Endodermal cell (in vitro differentiated cells): ENCODE results near the gene LTB4R2. TPM values are rescaled to one million over a fixed set of nuclear protein-coding genes. Genes with fewer than 3 reads are reported as not detected.

Source experiments
- DNase-seq: peaks from one replicate; pipeline ENCODE4 v3.0.0-alpha.2; 2017
- H3K27ac ChIP-seq: 2 replicates; pipeline ENCODE4 v1.5.1; 2013; ENCODE audit warnings: mild to moderate bottlenecking, low read depth, low read length, moderate library complexity
- H3K27me3 ChIP-seq: 2 replicates; pipeline ENCODE4 v1.6.1; 2013; ENCODE audit warnings: mild to moderate bottlenecking, low read length, moderate library complexity; ENCODE audit not compliant: insufficient read depth, control insufficient read depth, poor library complexity, severe bottlenecking
- H3K36me3 ChIP-seq: 2 replicates; pipeline ENCODE4 v1.7.0; 2013; ENCODE audit warnings: mild to moderate bottlenecking, low read length, moderate library complexity; ENCODE audit not compliant: control insufficient read depth, insufficient read depth
- H3K4me1 ChIP-seq: one replicate; pipeline ENCODE4 v1.7.0; 2013; ENCODE audit warnings: low read length; ENCODE audit not compliant: control insufficient read depth, insufficient read depth
- H3K4me3 ChIP-seq: 2 replicates; pipeline ENCODE4 v1.5.1; 2013; ENCODE audit warnings: mild to moderate bottlenecking, low read length, moderate library complexity
- H3K9ac ChIP-seq: 2 replicates; pipeline ENCODE4 v1.6.1; 2013; ENCODE audit warnings: mild to moderate bottlenecking, low read length, moderate library complexity; ENCODE audit not compliant: poor library complexity, severe bottlenecking; ENCODE audit errors: extremely low read depth
- H3K9me3 ChIP-seq: 2 replicates; pipeline ENCODE4 v1.6.1; 2013; ENCODE audit warnings: mild to moderate bottlenecking, low read length, moderate library complexity; ENCODE audit not compliant: control insufficient read depth
- H3K27ac Mint-ChIP-seq: 2 replicates; pipeline ENCODE4 v1.8.0; 2020; ENCODE audit warnings: mixed read lengths
- H3K27me3 Mint-ChIP-seq: 2 replicates; pipeline ENCODE4 v1.8.0; 2021; ENCODE audit warnings: mild to moderate bottlenecking, mixed read lengths; ENCODE audit not compliant: insufficient read depth
- H3K36me3 Mint-ChIP-seq: 2 replicates; pipeline ENCODE4 v1.8.0; 2020; ENCODE audit warnings: low read depth, mixed read lengths
- H3K4me1 Mint-ChIP-seq: 2 replicates; pipeline ENCODE4 v1.8.0; 2020; ENCODE audit warnings: mixed read lengths
- H3K4me3 Mint-ChIP-seq: 2 replicates; pipeline ENCODE4 v1.8.0; 2020; ENCODE audit warnings: mild to moderate bottlenecking, moderate library complexity, mixed read lengths
- H3K9me3 Mint-ChIP-seq: 2 replicates; pipeline ENCODE4 v1.8.0; 2020; ENCODE audit warnings: mild to moderate bottlenecking, mixed read lengths
- WGBS, 2 experiments: methylation state at CpG; one replicate each; pipeline versions ENCODE4 v1.1.5 to v1.1.7; 2013; ENCODE audit warnings: missing lambda C conversion rate in 2 of 2, mixed read lengths in 1 of 2; ENCODE audit not compliant: insufficient coverage in 1 of 2, insufficient read length in 1 of 2; 5-methylcytosine and 5-hydroxymethylcytosine counted together
- total RNA-seq, 2 donors: library from RNA; stranded (reverse); fragmentation: NEBNext Ultra II Directional in 1 of 2; extraction: Animal tissue kit (Norgen Biotek cat#: 25700) in 1 of 2; gene quantifications; 2 replicates in 1 of 2; 3 replicates in 1 of 2; pipeline ENCODE4 v1.2.1, GENCODE V29; 2021
- TF ChIP-seq, protein P1 (sequence below): fragments of 200-600 bp; sonication (generic); conservative IDR thresholded peaks from 2 replicates; pipeline ENCODE4 v1.5.0; 2021; ENCODE audit warnings: antibody characterized with exemption, mild to moderate bottlenecking

LTB4R2 gene
- total RNA-seq, 2 donors from 2014 or later = 7.4 to 9.5 TPM

DNA sequence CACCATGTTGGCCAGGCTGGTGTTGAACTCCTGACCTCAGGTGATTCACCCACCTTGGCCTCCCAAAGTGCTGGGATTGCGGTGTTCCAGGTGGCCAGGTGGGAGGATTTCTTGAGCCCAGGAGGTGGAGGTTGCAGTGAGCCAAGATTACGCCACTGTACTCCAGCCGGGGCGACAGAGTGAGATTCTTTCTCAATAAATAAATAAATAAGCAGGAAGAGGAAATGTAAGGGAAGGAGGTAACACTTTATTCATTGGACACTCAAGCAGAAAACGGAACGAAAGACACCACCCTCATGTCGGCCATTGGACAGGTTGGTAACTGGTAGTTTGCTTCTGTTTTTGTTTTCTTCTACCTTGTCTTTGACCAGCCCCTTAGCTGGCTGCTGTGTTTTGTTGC, 45.1 kb downstream of the LTB4R2 start:
- Mint-ChIP-seq H3K27ac (no peak overlapping the region), H3K27me3 (peaks cover 74% of the 10 kb centered on the region), H3K4me3 (no peak overlapping the region), H3K36me3 (no peaks in the 10 kb centered on the region), H3K9me3 (no peaks in the 10 kb centered on the region), H3K4me1 (no peaks in the 10 kb centered on the region)
- Histone ChIP-seq H3K9ac (no peak overlapping the region), H3K4me1 (no peaks in the 10 kb centered on the region), H3K4me3 (no peak overlapping the region), H3K27me3 (peaks cover 55% of the 10 kb centered on the region), H3K36me3 (no peaks in the 10 kb centered on the region), H3K27ac (no peak overlapping the region), H3K9me3 (peaks cover 6% of the 10 kb centered on the region)
- WGBS, 2 experiments = 94 to 96% methylated on average over 3 to 5 of the region's 7 CpGs
- TF ChIP-seq, protein P1, sequence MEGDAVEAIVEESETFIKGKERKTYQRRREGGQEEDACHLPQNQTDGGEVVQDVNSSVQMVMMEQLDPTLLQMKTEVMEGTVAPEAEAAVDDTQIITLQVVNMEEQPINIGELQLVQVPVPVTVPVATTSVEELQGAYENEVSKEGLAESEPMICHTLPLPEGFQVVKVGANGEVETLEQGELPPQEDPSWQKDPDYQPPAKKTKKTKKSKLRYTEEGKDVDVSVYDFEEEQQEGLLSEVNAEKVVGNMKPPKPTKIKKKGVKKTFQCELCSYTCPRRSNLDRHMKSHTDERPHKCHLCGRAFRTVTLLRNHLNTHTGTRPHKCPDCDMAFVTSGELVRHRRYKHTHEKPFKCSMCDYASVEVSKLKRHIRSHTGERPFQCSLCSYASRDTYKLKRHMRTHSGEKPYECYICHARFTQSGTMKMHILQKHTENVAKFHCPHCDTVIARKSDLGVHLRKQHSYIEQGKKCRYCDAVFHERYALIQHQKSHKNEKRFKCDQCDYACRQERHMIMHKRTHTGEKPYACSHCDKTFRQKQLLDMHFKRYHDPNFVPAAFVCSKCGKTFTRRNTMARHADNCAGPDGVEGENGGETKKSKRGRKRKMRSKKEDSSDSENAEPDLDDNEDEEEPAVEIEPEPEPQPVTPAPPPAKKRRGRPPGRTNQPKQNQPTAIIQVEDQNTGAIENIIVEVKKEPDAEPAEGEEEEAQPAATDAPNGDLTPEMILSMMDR = no peak
- no peak for DNase-seq

DNA sequence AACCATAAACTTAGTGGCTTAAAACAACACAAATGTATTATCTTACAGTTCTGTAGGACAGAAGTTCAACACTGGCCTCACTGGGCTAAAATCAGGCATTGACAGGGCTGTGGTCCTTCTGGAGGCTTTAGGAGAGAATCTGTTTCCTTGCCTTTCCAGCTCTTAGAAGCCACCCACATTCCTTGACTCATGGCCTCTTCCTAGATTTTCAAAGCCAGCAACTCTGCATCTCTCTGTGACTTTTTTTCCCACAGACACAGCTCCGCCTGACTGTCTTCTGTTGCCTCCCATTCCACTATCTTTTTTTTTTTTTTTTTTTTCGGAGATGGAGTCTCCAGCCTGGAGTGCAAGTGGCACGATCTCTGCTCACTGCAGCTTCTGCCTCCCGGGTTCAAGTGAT, 46.3 kb downstream of the LTB4R2 start:
- Histone ChIP-seq H3K4me1 (no peaks in the 10 kb centered on the region), H3K4me3 (no peak overlapping the region), H3K27ac (no peak overlapping the region), H3K9me3 (peaks cover 8% of the 10 kb centered on the region), H3K36me3 (no peaks in the 10 kb centered on the region), H3K27me3 (peaks cover 55% of the 10 kb centered on the region), H3K9ac (no peak overlapping the region)
- Mint-ChIP-seq H3K36me3 (no peaks in the 10 kb centered on the region), H3K27ac (no peak overlapping the region), H3K4me1 (no peaks in the 10 kb centered on the region), H3K9me3 (peaks cover 6% of the 10 kb centered on the region), H3K27me3 (peaks cover 74% of the 10 kb centered on the region), H3K4me3 (no peak overlapping the region)
- WGBS, 2 experiments = 83% methylated on average over 2 to 4 of the region's 4 CpGs
- no peak for DNase-seq
- TF ChIP-seq, protein P1 = no peak

DNA sequence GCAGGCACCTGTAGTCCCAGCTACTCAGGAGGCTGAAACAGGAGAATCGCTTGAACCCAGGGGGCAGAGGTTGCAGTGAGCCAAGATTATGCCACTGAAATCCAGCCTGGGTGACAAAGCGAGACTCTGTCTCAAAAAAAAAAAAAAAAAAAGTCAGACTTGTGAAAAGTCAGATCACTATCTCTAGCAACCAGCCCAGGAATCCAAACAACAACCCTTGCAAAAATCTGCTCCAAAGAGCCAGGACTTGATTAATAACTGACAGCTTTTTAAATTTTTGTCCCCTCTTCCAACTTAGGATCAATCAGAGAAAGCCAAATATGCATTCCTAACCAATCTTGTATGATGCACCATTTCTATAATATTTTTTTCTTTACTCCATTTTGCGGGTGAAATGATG, 50.3 kb downstream of the LTB4R2 start:
- peaks cover 49% of the 10 kb centered on the region for H3K27me3 ChIP-seq
- Mint-ChIP-seq H3K9me3 (peaks cover 6% of the 10 kb centered on the region), H3K4me1 (no peaks in the 10 kb centered on the region), H3K27me3 (peaks cover 68% of the 10 kb centered on the region), H3K27ac (no peak overlapping the region), H3K36me3 (no peaks in the 10 kb centered on the region), H3K4me3 (no peak overlapping the region)
- no peak overlapping the region for H3K27ac ChIP-seq
- H3K36me3 ChIP-seq = no peaks in the 10 kb centered on the region
- 85 to 96% methylated on average over 3 of the region's 3 CpGs for WGBS, 2 experiments
- TF ChIP-seq, protein P1 = no peak
- no peak overlapping the region for H3K9ac ChIP-seq
- H3K4me1 ChIP-seq = no peaks in the 10 kb centered on the region
- no peak overlapping the region for H3K4me3 ChIP-seq
- no peak for DNase-seq
- H3K9me3 ChIP-seq = peaks cover 8% of the 10 kb centered on the region
